HepG2 (cell line): ENCODE results near the gene ALDH9A1. TPM values are rescaled to one million over a fixed set of nuclear protein-coding genes. Genes with fewer than 3 reads are reported as not detected.

Experiments
- ATAC-seq: fragments of 200-7000 bp; cut with Tn5 transposase; 3 replicates; pipeline ENCODE4 v1.9.1; 2020; ENCODE audit warnings: mild to moderate bottlenecking, moderate library complexity
- BruUV-seq: library from RNA; stranded (reverse); fragments of 400-500 nt; replicated peaks from 2 replicates; lab custom pipeline; 2021; lab: Mats Ljungman, UMichigan
- CTCF ChIA-PET: fragments of 300-600 bp; formaldehyde crosslinking; extraction: SDS; loops from one replicate; lab custom pipeline; 2021; ENCODE audit warnings: low total read pairs, inconsistent platforms, low intra/inter-chr PET ratio; lab: Yijun Ruan, JAX
- POLR2A ChIA-PET: fragments of 350-600 bp; sonication (Branson Sonifier 250); formaldehyde crosslinking; loops from one replicate; lab custom pipeline; 2020; ENCODE audit warnings: antibody characterized with exemption, inconsistent platforms; lab: Yijun Ruan, JAX
- DNase-seq: peaks from one replicate; pipeline ENCODE4 v3.0.0-alpha.2; 2015; ENCODE audit warnings: low spot score
- FAIRE-seq: peaks from 3 replicates; lab custom pipeline; 2011; peaks lifted over from hg19 to GRCh38; lab: Jason Lieb, UNC
- H2AFZ ChIP-seq: one replicate; pipeline ENCODE4 v1.6.1; 2011; ENCODE audit warnings: low read length, inconsistent platforms
- H3K27ac ChIP-seq: fragments of 300-600 bp; 3 replicates; pipeline ENCODE4 v1.8.0; 2011; ENCODE audit warnings: mixed run types, mild to moderate bottlenecking, mixed read lengths, low read length, inconsistent platforms; ENCODE audit not compliant: insufficient read depth; ENCODE audit errors: extremely low read length
- H3K27me3 ChIP-seq, 2 experiments: fragments of 200-600 bp in 1 of 2; 2 replicates in 1 of 2; 3 replicates in 1 of 2; pipeline versions ENCODE4 v1.6.0 to v1.8.0; 2011; ENCODE audit warnings: low read length in 2 of 2, mild to moderate bottlenecking in 2 of 2, moderate library complexity in 2 of 2, inconsistent platforms in 1 of 2; ENCODE audit not compliant: insufficient read depth in 2 of 2, control insufficient read depth in 1 of 2
- H3K36me3 ChIP-seq, 2 experiments: fragments of 200-600 bp in 1 of 2; replicated peaks in 1 of 2; 2 replicates in 1 of 2; 3 replicates in 1 of 2; pipeline versions ENCODE4 v1.5.1 to v1.8.0; 2011; ENCODE audit warnings: low read length in 2 of 2, inconsistent platforms in 1 of 2; ENCODE audit not compliant: insufficient read depth in 2 of 2, control insufficient read depth in 1 of 2
- H3K4me1 ChIP-seq: 2 replicates; pipeline ENCODE4 v1.5.1; 2012; ENCODE audit warnings: low read length, inconsistent platforms; ENCODE audit not compliant: insufficient read depth
- H3K4me2 ChIP-seq: 2 replicates; pipeline ENCODE4 v1.6.0; 2011; ENCODE audit warnings: low read depth, low read length, inconsistent platforms
- H3K4me3 ChIP-seq, 3 experiments: fragments of 200-600 bp in 1 of 3; sonication (generic), shearing (Covaris generic) in 1 of 3; replicated peaks in 1 of 3; 2 replicates each; pipeline ENCODE4 v1.5.1; 2011 to 2016; ENCODE audit warnings: low read length in 3 of 3, inconsistent platforms in 2 of 3, low read depth in 2 of 3, mild to moderate bottlenecking in 2 of 3, control low read depth in 1 of 3, mixed read lengths in 1 of 3; ENCODE audit not compliant: insufficient read depth in 1 of 3
- H3K79me2 ChIP-seq: one replicate; pipeline ENCODE4 v1.6.1; 2011; ENCODE audit warnings: low read length, inconsistent platforms; ENCODE audit not compliant: insufficient read depth
- H3K9ac ChIP-seq: 2 replicates; pipeline ENCODE4 v1.6.0; 2011; ENCODE audit warnings: mild to moderate bottlenecking, low read depth, low read length, inconsistent platforms; ENCODE audit not compliant: insufficient read depth
- H3K9me3 ChIP-seq: 2 replicates; pipeline ENCODE4 v1.5.1; 2012; ENCODE audit warnings: mild to moderate bottlenecking, low read length
- H4K20me1 ChIP-seq: 2 replicates; pipeline ENCODE4 v1.6.0; 2011; ENCODE audit warnings: inconsistent platforms, mild to moderate bottlenecking, low read length, moderate library complexity; ENCODE audit not compliant: insufficient read depth
- BCL6 ChIP-seq: IDR thresholded peaks from 2 replicates; pipeline ENCODE4 v1.6.1; 2016; ENCODE audit warnings: missing genetic modification reagents, missing compliant biosample characterization
- HNRNPK ChIP-seq: fragments of 200-400 bp; formaldehyde crosslinking; IDR thresholded peaks from 2 replicates; pipeline ENCODE4 v1.6.1; 2018; ENCODE audit warnings: low read length, low read depth, moderate library complexity, mild to moderate bottlenecking; ENCODE audit not compliant: poor library complexity, severe bottlenecking
- KLF15 ChIP-seq: sonication (generic); formaldehyde crosslinking; IDR thresholded peaks from 2 replicates; pipeline ENCODE4 v1.8.1; 2023; ENCODE audit warnings: borderline replicate concordance, mild to moderate bottlenecking, inconsistent platforms, missing genetic modification reagents, mixed read lengths
- MAX ChIP-seq: IDR thresholded peaks from 2 replicates; pipeline ENCODE4 v1.6.1; 2012; ENCODE audit warnings: inconsistent platforms
- NBN ChIP-seq: fragments of 450-650 bp; conservative IDR thresholded peaks from 2 replicates; pipeline ENCODE4 v1.6.1; 2017
- ZNF142 ChIP-seq: sonication (generic); formaldehyde crosslinking; IDR thresholded peaks from 2 replicates; pipeline ENCODE4 v1.4.0; 2020; ENCODE audit warnings: missing genetic modification reagents
- ZNF503 ChIP-seq: sonication (generic); formaldehyde crosslinking; IDR thresholded peaks from 2 replicates; pipeline ENCODE4 v1.4.0; 2020; ENCODE audit warnings: missing genetic modification reagents
- ZNF574 ChIP-seq: sonication (generic); formaldehyde crosslinking; IDR thresholded peaks from 2 replicates; pipeline ENCODE4 v1.4.0; 2020; ENCODE audit warnings: missing genetic modification reagents
- ZNF629 ChIP-seq: sonication (generic); formaldehyde crosslinking; conservative IDR thresholded peaks from 2 replicates; pipeline ENCODE4 v1.5.0; 2020; ENCODE audit warnings: missing genetic modification reagents
- WGBS: methylation state at CpG from one replicate; pipeline ENCODE4 v1.1.6; 2017; ENCODE audit warnings: low lambda C conversion rate; 5-methylcytosine and 5-hydroxymethylcytosine counted together
- in situ Hi-C: cut with HindIII; loops from 2 replicates; pipeline ENCODE4 v1.10.0; 2017; ENCODE audit warnings: low pct_unique_long_range_greater_than_20kb; ENCODE audit not compliant: extremely low pct_ligation_motif_present
- intact Hi-C: fragments of 100-400 bp; cut with micrococcal nuclease; formaldehyde crosslinking; loops from one replicate; pipeline ENCODE4 v1.10.0; 2022; ENCODE audit not compliant: unreplicated experiment
- polyA plus RNA-seq, 8 experiments: library from polyadenylated mRNA; depleted of rRNA in 3 of 8; stranded (reverse) in 7 of 8; unstranded in 1 of 8; fragments of >200 nt; fragmentation: Illumina TruSeq in 4 of 8; extraction: Trizol in 4 of 8; gene quantifications; 2 replicates each; pipeline versions ENCODE4 v1.2.1 to v1.2.3, GENCODE V29; 2011 to 2016; ENCODE audit warnings: low read depth in 4 of 8, missing spikeins in 1 of 8, mixed read lengths in 1 of 8; ENCODE audit not compliant: insufficient read depth in 1 of 8
- total RNA-seq, 5 experiments: library from RNA; depleted of rRNA; stranded (reverse); fragments of >200 nt; fragmentation: Illumina TruSeq; extraction: Trizol; gene quantifications; 2 replicates each; pipeline ENCODE4 v1.2.3, GENCODE V29; 2016; ENCODE audit warnings: low read depth in 1 of 5

The ALDH9A1 gene
- total and polyA plus RNA-seq, 2 of the 13 experiments (the other 11 are each of a cell fraction or from before 2014, with no cell fraction given), result 27.5 to 38.5 TPM

GRCh38 chr1:165648919-165649572 is 49.3 kb downstream of the ALDH9A1 start:
- Histone ChIP-seq H3K4me1 (peaks cover 27% of the 10 kb centered on the region), H3K9ac (no peak overlapping the region), H3K36me3 (peaks cover 3 to 17% of the 10 kb centered on the region in 2 experiments; a peak in 2 of 5 replicates)
- in situ Hi-C loops (no loop called here), intact Hi-C loops (no loop called here)
- CTCF ChIA-PET, result no interaction called here
- no peak for DNase-seq
- BruUV-seq, result no TSS peak
- ATAC-seq, result no peak
- no peak for TF ChIP-seq BCL6 (CRISPR knock-in tag)
- no peak for TF ChIP-seq ZNF629 (CRISPR knock-in tag)
- no peak for TF ChIP-seq MAX
- TF ChIP-seq ZNF142, result no peak
- TF ChIP-seq KLF15 (CRISPR knock-in tag), result no peak
- TF ChIP-seq ZNF574, result no peak
- no peak for TF ChIP-seq NBN
- TF ChIP-seq ZNF503 (CRISPR knock-in tag), result no peak
- peak; percentile 30 for TF ChIP-seq HNRNPK
- TF ChIP-seq, all 625 proteins: peak for 1
- H3K27me3 ChIP-seq, result no peaks in the 10 kb centered on the region
- H3K4me3 ChIP-seq, result no peak overlapping the region
- FAIRE-seq, result no peak
- no peak overlapping the region for H2AFZ ChIP-seq
- POLR2A ChIA-PET, result no interaction called here
- H4K20me1 ChIP-seq, result no peaks in the 10 kb centered on the region
- H3K4me2 ChIP-seq, result no peak overlapping the region
- WGBS, result 94% methylated on average over 7 of the region's 7 CpGs
- no peaks in the 10 kb centered on the region for H3K9me3 ChIP-seq
- no peaks in the 10 kb centered on the region for H3K79me2 ChIP-seq
- no peak overlapping the region for H3K27ac ChIP-seq
